CD14-positive monocyte (primary cell): ENCODE measurements around the gene P4HB. TPM values are rescaled to one million over a fixed set of nuclear protein-coding genes. Genes with fewer than 3 reads are reported as not detected.

ENCODE experiments used
- DNase-seq, 3 donors: peaks; one replicate each; pipeline ENCODE4 v3.0.0-alpha.2; 2011 to 2022
- H2AFZ ChIP-seq: 2 replicates; pipeline ENCODE4 v1.6.0; 2012; ENCODE audit warnings: mild to moderate bottlenecking, low read depth, low read length, inconsistent platforms; ENCODE audit not compliant: insufficient read depth, poor library complexity, severe bottlenecking
- H3K27ac ChIP-seq, 2 donors: 1 replicate in 1 of 2; 2 replicates in 1 of 2; pipeline ENCODE4 v1.5.1; 2012 to 2013; ENCODE audit warnings: low read length in 2 of 2, control low read depth in 1 of 2, inconsistent platforms in 1 of 2, low read depth in 1 of 2, mild to moderate bottlenecking in 1 of 2
- H3K27me3 ChIP-seq, 2 donors: one replicate each; pipeline versions ENCODE4 v1.6.0 to v1.6.1; 2011 to 2013; ENCODE audit warnings: low read length in 2 of 2; ENCODE audit not compliant: control insufficient read depth in 2 of 2, insufficient read depth in 2 of 2
- H3K36me3 ChIP-seq, 2 donors: replicated peaks in 1 of 2; 1 replicate in 1 of 2; 2 replicates in 1 of 2; pipeline versions ENCODE4 v1.5.1 to v1.6.1; 2012 to 2013; ENCODE audit warnings: low read length in 2 of 2, control low read depth in 1 of 2, inconsistent platforms in 1 of 2, mild to moderate bottlenecking in 1 of 2; ENCODE audit not compliant: insufficient read depth in 2 of 2, control insufficient read depth in 1 of 2
- H3K4me1 ChIP-seq, 2 donors: 1 replicate in 1 of 2; 2 replicates in 1 of 2; pipeline versions ENCODE4 v1.5.1 to v1.6.1; 2012 to 2013; ENCODE audit warnings: low read length in 2 of 2, control low read depth in 1 of 2, inconsistent platforms in 1 of 2, mild to moderate bottlenecking in 1 of 2, moderate library complexity in 1 of 2; ENCODE audit not compliant: insufficient read depth in 2 of 2, control insufficient read depth in 1 of 2
- H3K4me2 ChIP-seq: replicated peaks from 2 replicates; pipeline ENCODE3; 2012; ENCODE audit warnings: low read length, moderate library complexity, mild to moderate bottlenecking; ENCODE audit not compliant: poor library complexity, severe bottlenecking; ENCODE audit errors: extremely low read depth
- H3K4me3 ChIP-seq, 3 experiments: fragments of 200-600 bp in 1 of 3; sonication (generic) in 1 of 3; replicated peaks in 1 of 3; 1 replicate in 2 of 3; 2 replicates in 1 of 3; pipeline ENCODE4 v1.5.1; 2011 to 2013; ENCODE audit warnings: low read length in 3 of 3, mild to moderate bottlenecking in 3 of 3, control low read depth in 2 of 3, low read depth in 2 of 3, inconsistent platforms in 1 of 3, moderate library complexity in 1 of 3
- H3K79me2 ChIP-seq: 2 replicates; pipeline ENCODE4 v1.6.0; 2012; ENCODE audit warnings: mild to moderate bottlenecking, control low read depth, inconsistent platforms, low read length, moderate library complexity; ENCODE audit not compliant: insufficient read depth
- H3K9ac ChIP-seq: 2 replicates; pipeline ENCODE4 v1.6.0; 2017; ENCODE audit warnings: low read length, mild to moderate bottlenecking; ENCODE audit not compliant: insufficient read depth, poor library complexity, severe bottlenecking
- H3K9me3 ChIP-seq, 2 donors: replicated peaks in 1 of 2; 1 replicate in 1 of 2; 2 replicates in 1 of 2; pipeline versions ENCODE4 v1.5.1 to v1.6.1; 2012 to 2013; ENCODE audit warnings: low read length in 2 of 2, control low read depth in 1 of 2; ENCODE audit not compliant: control insufficient read depth in 1 of 2, insufficient read depth in 1 of 2
- H4K20me1 ChIP-seq: 2 replicates; pipeline ENCODE4 v1.6.0; 2012; ENCODE audit warnings: mild to moderate bottlenecking, low read length, control low read depth, moderate library complexity; ENCODE audit not compliant: insufficient read depth
- H3K27ac Mint-ChIP-seq, 7 donors: one replicate each; pipeline ENCODE4 v1.8.0; 2020; ENCODE audit warnings: mild to moderate bottlenecking in 7 of 7, mixed read lengths in 7 of 7, moderate library complexity in 6 of 7, inconsistent platforms in 2 of 7
- H3K27me3 Mint-ChIP-seq, 3 donors: one replicate each; pipeline ENCODE4 v1.8.0; 2021 to 2022; ENCODE audit warnings: low read depth in 3 of 3, mild to moderate bottlenecking in 3 of 3, mixed read lengths in 3 of 3, moderate library complexity in 3 of 3, inconsistent platforms in 1 of 3
- H3K36me3 Mint-ChIP-seq, 2 donors: one replicate each; pipeline ENCODE4 v1.8.0; 2020; ENCODE audit warnings: mixed read lengths in 2 of 2, inconsistent platforms in 1 of 2, mild to moderate bottlenecking in 1 of 2
- H3K4me1 Mint-ChIP-seq: one replicate; pipeline ENCODE4 v1.8.0; 2020; ENCODE audit warnings: mild to moderate bottlenecking, mixed read lengths
- H3K4me3 Mint-ChIP-seq, 2 donors: one replicate each; pipeline ENCODE4 v1.8.0; 2020; ENCODE audit warnings: mild to moderate bottlenecking in 2 of 2, mixed read lengths in 2 of 2, moderate library complexity in 1 of 2
- H3K9me3 Mint-ChIP-seq, 7 donors: one replicate each; pipeline ENCODE4 v1.8.0; 2020 to 2022; ENCODE audit warnings: mixed read lengths in 7 of 7, mild to moderate bottlenecking in 6 of 7, moderate library complexity in 6 of 7, inconsistent platforms in 2 of 7
- WGBS: methylation state at CpG from one replicate; pipeline ENCODE4 v1.1.5; 2013; ENCODE audit warnings: missing lambda C conversion rate; ENCODE audit not compliant: insufficient coverage; 5-methylcytosine and 5-hydroxymethylcytosine counted together
- intact Hi-C, 2 donors: fragments of 100-400 bp; cut with micrococcal nuclease; formaldehyde crosslinking; loops; one replicate each; pipeline versions ENCODE4 v1.15.0 to v1.15.1; 2023
- polyA plus RNA-seq, 3 donors: library from polyadenylated mRNA; depleted of rRNA in 1 of 3; unstranded in 2 of 3; stranded (reverse) in 1 of 3; fragments of 300-500 nt in 2 of 3; fragments of >200 nt in 1 of 3; fragmentation: Illumina TruSeq in 2 of 3; gene quantifications; 1 replicate in 2 of 3; 2 replicates in 1 of 3; pipeline ENCODE4 v1.2.3, GENCODE V29; 2012 to 2021
- TF ChIP-seq, protein P1 (sequence below): fragments of 200-600 bp; IDR thresholded peaks from one replicate; pipeline ENCODE4 v1.8.0; 2022; ENCODE audit warnings: antibody characterized with exemption, mild to moderate bottlenecking

Gene P4HB
- polyA plus RNA-seq, 3 donors = 108 to 297 (median 291) TPM

DNA sequence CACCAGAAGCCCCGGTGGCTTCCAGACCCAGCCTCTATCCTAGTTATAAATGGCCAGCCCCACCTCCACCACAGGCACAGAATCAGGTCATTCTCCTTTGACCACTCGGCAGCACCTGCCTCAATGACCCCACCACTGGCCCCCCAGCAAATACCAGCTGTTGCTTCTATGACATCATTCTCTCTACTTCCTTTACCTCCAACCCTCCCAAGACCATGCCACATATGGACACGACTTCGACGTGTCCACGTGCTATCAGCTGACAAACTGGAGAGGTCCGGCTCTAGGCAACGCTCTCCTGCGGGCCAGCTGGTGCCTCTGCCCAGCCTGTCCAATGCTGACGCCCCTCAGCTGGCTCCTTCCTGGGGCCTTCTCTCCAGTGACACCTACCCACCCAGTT is 25.1 kb upstream of the P4HB start:
- no peaks in the 10 kb centered on the region for H3K27me3 ChIP-seq
- Mint-ChIP-seq H3K4me1 (peaks cover 5% of the 10 kb centered on the region), H3K36me3 (peaks cover 57 to 93% of the 10 kb centered on the region in 2 donors), H3K27me3 (peaks cover 0 to 3% (median 0%) of the 10 kb centered on the region in 3 donors), H3K4me3 (no peak overlapping the region), H3K27ac (peak overlapping the region in 3 of 7 donors; percentile 29 to 66 (median 55)), H3K9me3 (no peaks in the 10 kb centered on the region)
- no peak overlapping the region for H2AFZ ChIP-seq
- TF ChIP-seq, protein P1, sequence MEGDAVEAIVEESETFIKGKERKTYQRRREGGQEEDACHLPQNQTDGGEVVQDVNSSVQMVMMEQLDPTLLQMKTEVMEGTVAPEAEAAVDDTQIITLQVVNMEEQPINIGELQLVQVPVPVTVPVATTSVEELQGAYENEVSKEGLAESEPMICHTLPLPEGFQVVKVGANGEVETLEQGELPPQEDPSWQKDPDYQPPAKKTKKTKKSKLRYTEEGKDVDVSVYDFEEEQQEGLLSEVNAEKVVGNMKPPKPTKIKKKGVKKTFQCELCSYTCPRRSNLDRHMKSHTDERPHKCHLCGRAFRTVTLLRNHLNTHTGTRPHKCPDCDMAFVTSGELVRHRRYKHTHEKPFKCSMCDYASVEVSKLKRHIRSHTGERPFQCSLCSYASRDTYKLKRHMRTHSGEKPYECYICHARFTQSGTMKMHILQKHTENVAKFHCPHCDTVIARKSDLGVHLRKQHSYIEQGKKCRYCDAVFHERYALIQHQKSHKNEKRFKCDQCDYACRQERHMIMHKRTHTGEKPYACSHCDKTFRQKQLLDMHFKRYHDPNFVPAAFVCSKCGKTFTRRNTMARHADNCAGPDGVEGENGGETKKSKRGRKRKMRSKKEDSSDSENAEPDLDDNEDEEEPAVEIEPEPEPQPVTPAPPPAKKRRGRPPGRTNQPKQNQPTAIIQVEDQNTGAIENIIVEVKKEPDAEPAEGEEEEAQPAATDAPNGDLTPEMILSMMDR = no peak
- WGBS = over 99% methylated on average over 8 of the region's 10 CpGs
- H3K79me2 ChIP-seq = peaks cover 41% of the 10 kb centered on the region
- peaks cover 67 to 82% of the 10 kb centered on the region in 2 donors for H3K36me3 ChIP-seq
- H4K20me1 ChIP-seq = peaks cover 38% of the 10 kb centered on the region
- H3K4me2 ChIP-seq = no peak overlapping the region
- H3K9me3 ChIP-seq = no peaks in the 10 kb centered on the region
- H3K4me1 ChIP-seq = peaks cover 6 to 8% of the 10 kb centered on the region in 2 donors
- H3K9ac ChIP-seq = no peak overlapping the region
- H3K4me3 ChIP-seq = no peak overlapping the region
- peak overlapping the region in 1 of 2 donors; percentile 4 for H3K27ac ChIP-seq
- DNase-seq = no peak
- intact Hi-C loops = no loop called here

DNA sequence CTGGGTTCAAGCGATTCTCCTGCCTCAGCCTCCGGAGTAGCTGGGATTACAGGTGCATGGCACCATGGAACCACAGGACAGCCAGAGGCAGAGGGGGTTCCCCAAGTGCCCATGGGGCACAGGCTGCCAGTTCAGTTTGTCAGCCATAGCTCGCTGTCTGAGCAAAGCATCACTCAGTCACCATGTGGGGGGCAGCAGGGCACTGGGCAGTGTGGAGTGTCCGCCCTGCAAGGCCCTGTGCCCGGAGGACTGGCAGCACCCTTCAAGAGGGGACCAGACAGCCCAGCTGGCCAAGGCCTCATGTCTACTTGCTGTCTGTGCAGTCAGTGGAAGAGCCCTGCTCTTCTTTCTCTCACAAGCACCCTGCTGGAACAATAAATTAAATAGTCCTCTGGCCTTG is 24.6 kb upstream of the P4HB start:
- Histone ChIP-seq H3K9me3 (no peaks in the 10 kb centered on the region), H3K4me3 (no peak overlapping the region), H3K36me3 (peaks cover 68 to 84% of the 10 kb centered on the region in 2 donors), H3K27me3 (no peaks in the 10 kb centered on the region), H2AFZ (no peak overlapping the region), H3K4me2 (no peak overlapping the region), H4K20me1 (peaks cover 38% of the 10 kb centered on the region), H3K79me2 (peaks cover 37% of the 10 kb centered on the region), H3K9ac (no peak overlapping the region), H3K4me1 (peaks cover under 1 to 4% of the 10 kb centered on the region in 2 donors), H3K27ac (peak overlapping the region in 1 of 2 donors; percentile 4)
- Mint-ChIP-seq H3K36me3 (peaks cover 56 to 93% of the 10 kb centered on the region in 2 donors), H3K27ac (peak overlapping the region in 5 of 7 donors; percentile 25 to 83 (median 43)), H3K9me3 (no peaks in the 10 kb centered on the region), H3K4me3 (no peak overlapping the region), H3K27me3 (peaks cover 0 to 3% (median 0%) of the 10 kb centered on the region in 3 donors), H3K4me1 (no peaks in the 10 kb centered on the region)
- intact Hi-C loops = no loop called here
- WGBS = 100% methylated on average over 5 of the region's 5 CpGs
- TF ChIP-seq, protein P1 = no peak
- DNase-seq = no peak
